ENCODE results near the gene NAALADL2.
"Not testable (repeated sequence)": the region's sequence is repeated elsewhere in the genome, so short reads cannot be mapped to it uniquely, and the experiment has no call there.

Gene NAALADL2

GRCh38 chr3:175336406-175337133 lies 477.4 kb downstream of the NAALADL2 start:
- no peak for DNase-seq

GRCh38 chr3:175337631-175338030 lies 478.5 kb downstream of the NAALADL2 start:
- DNase-seq, result no peak

GRCh38 chr3:175338775-175339535 lies 479.8 kb downstream of the NAALADL2 start:
- no peak for DNase-seq

GRCh38 chr3:175340338-175341015 lies 481.3 kb downstream of the NAALADL2 start:
- DNase-seq, result no peak

- DNase-seq, result no peak
Measured at GRCh38 chr3:175342196-175342595, 483.1 kb downstream of the NAALADL2 start.

GRCh38 chr3:175343946-175344345 lies 484.8 kb downstream of the NAALADL2 start:
- no peak for DNase-seq

- peak; percentile 46 for DNase-seq
Measured at GRCh38 chr3:175346573-175347356, 487.6 kb downstream of the NAALADL2 start.

GRCh38 chr3:175349168-175349567 lies 490.0 kb downstream of the NAALADL2 start:
- DNase-seq, result no peak

GRCh38 chr3:175355801-175356335 lies 496.7 kb downstream of the NAALADL2 start:
- DNase-seq, result no peak

GRCh38 chr3:175356899-175357324 lies 497.8 kb downstream of the NAALADL2 start:
- no peak for DNase-seq

GRCh38 chr3:175357758-175358157 lies 498.6 kb downstream of the NAALADL2 start:
- no peak for DNase-seq

GRCh38 chr3:175358935-175359334 lies 499.8 kb downstream of the NAALADL2 start:
- DNase-seq, result no peak

GRCh38 chr3:175370426-175370825 lies 511.3 kb downstream of the NAALADL2 start:
- not testable (repeated sequence) for DNase-seq

- DNase-seq, result not testable (repeated sequence)
Measured at GRCh38 chr3:175371187-175371586, 512.1 kb downstream of the NAALADL2 start.

- no peak for DNase-seq
Measured at GRCh38 chr3:175374705-175375104, 515.6 kb downstream of the NAALADL2 start.

- DNase-seq, result no peak
Measured at GRCh38 chr3:175378348-175378747, 519.2 kb downstream of the NAALADL2 start.

GRCh38 chr3:175381685-175382084 lies 522.6 kb downstream of the NAALADL2 start:
- DNase-seq, result no peak

- DNase-seq, result no peak
Measured at GRCh38 chr3:175383371-175383770, 524.2 kb downstream of the NAALADL2 start.

GRCh38 chr3:175383813-175384212 lies 524.7 kb downstream of the NAALADL2 start:
- DNase-seq, result no peak

- DNase-seq, result no peak
Measured at GRCh38 chr3:175384569-175384968, 525.4 kb downstream of the NAALADL2 start.

GRCh38 chr3:175386630-175387029 lies 527.5 kb downstream of the NAALADL2 start:
- DNase-seq, result no peak

- DNase-seq, result no peak
Measured at GRCh38 chr3:175389560-175389959, 530.4 kb downstream of the NAALADL2 start.

GRCh38 chr3:175391601-175392000 lies 532.5 kb downstream of the NAALADL2 start:
- no peak for DNase-seq
